Hematopoietic multipotent progenitor cell treated with erythropoietin and hydrocortisone succinate and interleukin-3 and kit ligand, for 4 days (in vitro differentiated cells): Measurements from ENCODE around the gene MTG2.
A peak's percentile ranks its signal among the peaks of the same experiment; 100 is the strongest.

Source experiments
- DNase-seq: peaks from one replicate; pipeline ENCODE4 v3.0.0-alpha.2; 2015

Gene MTG2

GRCh38 chr20:62222972-62223371 lies 40.1 kb downstream of the MTG2 start:
- DNase-seq, result no peak

- DNase-seq, result no peak
Observed at GRCh38 chr20:62223571-62223970, 40.7 kb downstream of the MTG2 start.

- DNase-seq, result no peak
Observed at GRCh38 chr20:62224113-62224855, 41.5 kb downstream of the MTG2 start.

GRCh38 chr20:62225026-62225425 lies 42.2 kb downstream of the MTG2 start:
- no peak for DNase-seq

GRCh38 chr20:62225820-62226635 lies 43.2 kb downstream of the MTG2 start:
- no peak for DNase-seq

GRCh38 chr20:62226707-62227590 lies 44.1 kb downstream of the MTG2 start:
- DNase-seq, result no peak

GRCh38 chr20:62227591-62227976 lies 44.8 kb downstream of the MTG2 start:
- no peak for DNase-seq

- no peak for DNase-seq
Observed at GRCh38 chr20:62227977-62228958, 45.4 kb downstream of the MTG2 start.

GRCh38 chr20:62228982-62229545 lies 46.2 kb downstream of the MTG2 start:
- no peak for DNase-seq

- DNase-seq, result no peak
Observed at GRCh38 chr20:62229667-62230066, 46.8 kb downstream of the MTG2 start.

GRCh38 chr20:62230276-62230675 lies 47.4 kb downstream of the MTG2 start:
- no peak for DNase-seq

- DNase-seq, result no peak
Observed at GRCh38 chr20:62230696-62231095, 47.9 kb downstream of the MTG2 start.

- DNase-seq, result no peak
Observed at GRCh38 chr20:62231292-62231691, 48.5 kb downstream of the MTG2 start.

- no peak for DNase-seq
Observed at GRCh38 chr20:62232194-62232593, 49.4 kb downstream of the MTG2 start.

GRCh38 chr20:62232770-62233645 lies 50.2 kb downstream of the MTG2 start:
- DNase-seq, result no peak

GRCh38 chr20:62233684-62234083 lies 50.9 kb downstream of the MTG2 start:
- DNase-seq, result no peak

GRCh38 chr20:62234339-62234738 lies 51.5 kb downstream of the MTG2 start:
- no peak for DNase-seq

GRCh38 chr20:62235001-62235776 lies 52.4 kb downstream of the MTG2 start:
- DNase-seq, result peak; percentile 80

- DNase-seq, result no peak
Observed at GRCh38 chr20:62235777-62236157, 52.9 kb downstream of the MTG2 start.

- DNase-seq, result no peak
Observed at GRCh38 chr20:62236200-62236599, 53.4 kb downstream of the MTG2 start.
